Muscle layer of colon (tissue), 2 donors: ENCODE data around the gene PLEKHG2.

Experiments
- H3K27ac ChIP-seq: one replicate; pipeline ENCODE4 v1.7.0; 2013; ENCODE audit warnings: low read depth, mild to moderate bottlenecking, low read length, moderate library complexity
- H3K27me3 ChIP-seq, 2 donors: one replicate each; pipeline ENCODE4 v1.7.0; 2013; ENCODE audit warnings: low read length in 2 of 2, mild to moderate bottlenecking in 2 of 2; ENCODE audit not compliant: insufficient read depth in 2 of 2, control insufficient read depth in 1 of 2
- H3K36me3 ChIP-seq: one replicate; pipeline ENCODE4 v1.7.0; 2013; ENCODE audit warnings: mild to moderate bottlenecking, low read length; ENCODE audit not compliant: insufficient read depth
- H3K4me1 ChIP-seq: one replicate; pipeline ENCODE4 v1.7.0; 2013; ENCODE audit warnings: mild to moderate bottlenecking, low read length; ENCODE audit not compliant: insufficient read depth
- H3K4me3 ChIP-seq, 2 donors: one replicate each; pipeline ENCODE4 v1.7.0; 2013; ENCODE audit warnings: low read length in 2 of 2, low read depth in 1 of 2, mild to moderate bottlenecking in 1 of 2, moderate library complexity in 1 of 2
- H3K9ac ChIP-seq: one replicate; pipeline ENCODE4 v1.7.0; 2013; ENCODE audit warnings: low read length
- H3K9me3 ChIP-seq: one replicate; pipeline ENCODE4 v1.7.0; 2013; ENCODE audit warnings: mild to moderate bottlenecking, low read length
- donor health status: abdominal sarcoma.
- donor health status: Adenocarcinoma of cecum.

PLEKHG2 gene

DNA sequence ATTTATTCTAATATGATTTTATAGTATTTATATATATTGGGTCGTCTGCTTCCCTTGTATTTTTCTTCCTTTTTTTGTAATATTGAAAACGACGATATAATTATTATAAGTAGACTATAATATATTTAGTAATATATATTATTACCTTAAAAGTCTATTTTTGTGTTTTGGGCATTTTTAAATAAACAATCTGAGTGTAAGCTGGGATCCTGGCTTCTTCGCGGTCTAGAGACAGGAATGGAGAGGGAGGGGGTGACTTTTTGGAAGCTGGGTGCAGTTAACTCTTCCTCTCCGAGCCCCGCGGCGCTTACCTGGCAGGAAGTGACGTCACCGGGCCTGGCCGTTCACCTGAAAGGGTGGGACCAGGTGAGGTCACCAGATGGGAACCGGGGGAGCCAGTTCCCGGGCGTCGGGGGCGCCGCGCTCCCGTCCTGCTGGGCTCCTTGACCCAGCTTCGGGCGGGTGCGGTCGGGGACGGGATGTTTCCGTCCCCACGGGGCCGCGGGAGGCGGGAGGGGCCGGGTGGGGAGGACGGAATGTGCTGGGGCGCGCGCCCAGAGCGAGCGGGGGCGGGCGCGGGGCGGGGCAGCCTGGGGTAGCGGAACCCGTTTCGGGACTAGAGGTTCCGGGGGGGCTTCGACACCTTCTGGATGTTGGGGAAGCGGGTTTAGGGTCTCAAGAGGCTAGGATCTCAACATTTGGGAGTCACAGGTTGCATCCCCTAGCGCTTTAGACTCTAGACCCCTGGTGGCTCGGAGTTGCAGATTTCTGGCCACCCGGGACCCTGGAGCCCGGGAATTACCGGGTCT lies 3.1 kb upstream of the PLEKHG2 start:
- Histone ChIP-seq H3K27me3 (no peaks in the 10 kb centered on the region), H3K9me3 (no peaks in the 10 kb centered on the region), H3K36me3 (peaks cover 17% of the 10 kb centered on the region), H3K4me1 (peaks cover 35% of the 10 kb centered on the region), H3K9ac (peak overlapping the region; percentile 100), H3K27ac (peak overlapping the region; percentile 97), H3K4me3 (peak overlapping the region; percentile 82 to 98)

DNA sequence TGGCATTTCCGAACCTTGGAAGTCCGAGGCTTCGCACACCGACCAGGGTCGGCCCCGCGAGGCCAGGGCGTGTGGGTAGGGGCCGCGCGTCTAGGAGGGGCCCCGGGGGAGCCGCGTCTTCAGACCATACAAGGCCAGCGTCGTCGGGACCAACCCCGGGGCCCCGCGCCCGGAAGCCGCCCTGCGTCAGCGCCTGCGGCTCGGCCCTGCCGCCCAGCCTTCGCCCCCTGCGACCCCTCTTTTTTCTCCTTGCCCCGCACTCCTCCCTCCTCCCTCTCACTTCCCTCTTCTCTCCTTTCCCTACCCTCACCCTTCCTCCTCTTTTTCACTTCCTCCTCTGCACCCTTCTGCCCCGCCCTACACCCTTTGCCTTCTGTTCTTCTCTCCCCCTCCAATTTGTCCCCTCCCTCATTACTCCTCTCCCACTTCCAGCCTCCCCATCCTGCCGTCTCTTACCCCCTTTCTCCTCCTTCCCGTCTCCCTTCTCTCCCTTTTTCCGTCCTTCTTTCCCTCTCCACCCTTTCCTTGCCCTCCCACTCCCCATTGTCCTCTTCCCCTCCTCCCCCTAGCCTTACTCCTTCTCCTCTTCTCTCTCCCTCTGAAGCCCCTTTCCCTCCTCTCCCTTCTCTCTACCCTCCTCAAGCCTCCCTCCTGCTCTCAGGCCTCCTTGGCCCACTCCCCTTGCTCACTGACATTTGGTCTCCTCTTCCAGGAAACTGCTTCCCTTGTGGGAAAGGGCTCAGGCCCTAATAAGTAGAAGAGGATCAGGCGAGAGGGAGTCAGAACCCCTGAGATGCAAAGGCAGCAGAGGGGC lies 2.2 kb upstream of the PLEKHG2 start:
- Histone ChIP-seq H3K4me3 (peak overlapping the region; percentile 33 to 82), H3K4me1 (peaks cover 43% of the 10 kb centered on the region), H3K9me3 (no peaks in the 10 kb centered on the region), H3K27me3 (no peaks in the 10 kb centered on the region), H3K36me3 (peaks cover 17% of the 10 kb centered on the region), H3K9ac (peak overlapping the region; percentile 99), H3K27ac (peak overlapping the region; percentile 97)

- H3K9ac ChIP-seq, result peak overlapping the region; percentile 99
Measured at GRCh38 chr19:39410831-39411080, 1.7 kb upstream of the PLEKHG2 start.

DNA sequence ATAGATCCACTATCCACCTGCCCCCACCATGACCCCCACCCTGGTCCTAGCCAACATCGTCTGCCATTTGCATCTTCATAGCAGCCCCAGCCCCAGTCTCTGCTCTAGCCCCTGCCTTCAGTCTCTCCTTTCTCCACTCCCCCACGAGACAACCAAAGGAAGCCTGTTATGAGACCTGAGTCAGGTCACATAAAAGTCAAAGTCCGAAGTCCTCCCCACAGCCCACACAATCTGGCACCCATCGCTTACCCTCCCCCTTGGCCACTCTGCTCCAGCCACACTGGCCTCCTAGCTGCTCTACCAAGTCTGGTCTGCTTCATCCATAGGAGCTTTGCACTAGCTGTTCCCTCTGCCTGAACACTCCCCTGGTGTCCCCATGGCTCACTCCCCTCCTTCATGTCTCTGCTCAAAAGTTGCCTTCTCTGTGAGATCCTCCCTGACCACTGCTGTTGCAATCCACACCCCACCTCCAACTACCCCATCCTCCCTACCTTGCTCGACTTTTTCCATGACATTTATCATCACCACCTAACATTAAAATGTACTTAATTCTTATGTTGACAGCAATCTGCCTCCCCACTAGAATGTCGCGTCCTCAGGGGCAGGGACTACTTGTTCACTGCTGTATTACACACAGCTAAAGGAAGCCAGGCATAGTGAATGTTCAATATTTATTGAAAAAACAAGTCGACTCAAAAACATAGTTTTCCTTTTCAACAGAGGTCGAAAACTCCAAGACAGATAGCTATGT lies 1.2 kb upstream of the PLEKHG2 start:
- H3K36me3 ChIP-seq, result peaks cover 17% of the 10 kb centered on the region
- H3K27me3 ChIP-seq, result no peaks in the 10 kb centered on the region
- peaks cover 44% of the 10 kb centered on the region for H3K4me1 ChIP-seq
- peak overlapping the region in 1 of 2 donors; percentile 82 for H3K4me3 ChIP-seq
- H3K9me3 ChIP-seq, result no peaks in the 10 kb centered on the region
- H3K9ac ChIP-seq, result peak overlapping the region; percentile 99
- peak overlapping the region; percentile 97 for H3K27ac ChIP-seq

More at GRCh38 chr19:39410831-39411080, 1.7 kb upstream of the PLEKHG2 start:
- H3K9me3 ChIP-seq, result no peaks in the 10 kb centered on the region
- peak overlapping the region; percentile 97 for H3K27ac ChIP-seq
- H3K27me3 ChIP-seq, result no peaks in the 10 kb centered on the region
- H3K4me1 ChIP-seq, result peaks cover 44% of the 10 kb centered on the region
- peak overlapping the region in 1 of 2 donors; percentile 82 for H3K4me3 ChIP-seq
- H3K36me3 ChIP-seq, result peaks cover 17% of the 10 kb centered on the region

GRCh38 chr19:39411832-39412099 lies 703 bp upstream of the PLEKHG2 start:
- peaks cover 21% of the 10 kb centered on the region for H3K36me3 ChIP-seq
- H3K27ac ChIP-seq, result peak overlapping the region; percentile 97
- H3K4me1 ChIP-seq, result peaks cover 43% of the 10 kb centered on the region
- H3K9me3 ChIP-seq, result no peaks in the 10 kb centered on the region
- peak overlapping the region in 1 of 2 donors; percentile 82 for H3K4me3 ChIP-seq
- H3K27me3 ChIP-seq, result no peaks in the 10 kb centered on the region
- H3K9ac ChIP-seq, result peak overlapping the region; percentile 99

DNA sequence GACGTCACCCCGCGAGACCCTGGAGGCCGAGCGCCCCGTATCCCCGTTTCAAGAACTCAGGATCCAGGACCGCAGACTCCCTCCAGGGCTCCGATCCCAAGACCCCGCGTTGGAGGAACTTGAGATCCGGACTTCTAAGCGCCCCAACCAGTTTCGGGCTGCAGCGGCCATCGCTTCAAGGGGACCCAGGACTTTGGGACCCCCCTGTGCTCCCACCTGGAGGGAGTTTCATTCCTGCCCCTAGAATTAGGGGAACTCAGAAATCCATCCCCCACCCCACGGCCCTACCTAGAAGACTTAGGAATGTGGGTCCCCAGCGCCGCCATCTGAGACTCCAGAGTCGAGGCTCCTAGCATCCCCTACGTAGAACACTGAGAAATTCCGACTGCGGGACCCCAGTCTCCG lies 400 bp downstream of the PLEKHG2 start:
- no peaks in the 10 kb centered on the region for H3K27me3 ChIP-seq
- peaks cover 43% of the 10 kb centered on the region for H3K4me1 ChIP-seq
- H3K9ac ChIP-seq, result peak overlapping the region; percentile 89
- peaks cover 21% of the 10 kb centered on the region for H3K36me3 ChIP-seq
- H3K9me3 ChIP-seq, result no peaks in the 10 kb centered on the region
- peak overlapping the region; percentile 74 to 90 for H3K4me3 ChIP-seq
- peak overlapping the region; percentile 99 for H3K27ac ChIP-seq

DNA sequence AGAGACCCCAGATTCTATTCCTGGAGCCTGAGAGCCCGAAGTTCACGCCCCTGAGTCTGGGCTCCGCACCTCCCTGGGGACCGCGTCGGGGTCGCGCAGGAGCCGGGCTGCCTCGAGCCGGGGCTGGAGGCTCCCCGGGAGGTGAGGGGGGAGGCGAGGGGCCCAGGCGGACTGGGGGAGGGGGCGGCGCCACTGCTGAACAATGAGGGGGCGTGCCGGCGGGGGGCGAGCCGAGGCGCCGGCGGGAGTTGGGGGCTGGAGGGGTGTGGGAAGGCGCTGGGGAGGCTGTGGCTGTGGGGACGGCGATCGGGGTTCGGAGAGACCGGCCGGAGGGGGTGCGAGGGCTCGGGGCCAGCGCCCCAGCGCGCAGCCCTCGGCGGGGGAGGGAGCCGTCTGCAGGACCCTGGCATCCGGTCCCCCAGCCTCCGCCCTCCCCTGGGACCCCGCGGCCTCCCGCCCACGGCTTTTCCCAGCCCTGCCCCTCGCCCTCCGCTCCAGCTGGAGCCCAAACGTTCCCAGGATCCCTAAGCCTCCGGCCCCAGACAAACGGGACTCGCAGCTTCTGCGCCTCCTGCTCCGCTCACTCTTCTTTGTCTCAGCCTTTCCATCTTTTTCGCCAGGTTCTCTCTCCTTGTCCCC lies 922 bp downstream of the PLEKHG2 start:
- peak overlapping the region; percentile 89 for H3K9ac ChIP-seq
- H3K27ac ChIP-seq, result peak overlapping the region; percentile 99
- peak overlapping the region; percentile 82 to 90 for H3K4me3 ChIP-seq
- H3K27me3 ChIP-seq, result no peaks in the 10 kb centered on the region
- peaks cover 16% of the 10 kb centered on the region for H3K36me3 ChIP-seq
- H3K9me3 ChIP-seq, result no peaks in the 10 kb centered on the region
- peaks cover 43% of the 10 kb centered on the region for H3K4me1 ChIP-seq

DNA sequence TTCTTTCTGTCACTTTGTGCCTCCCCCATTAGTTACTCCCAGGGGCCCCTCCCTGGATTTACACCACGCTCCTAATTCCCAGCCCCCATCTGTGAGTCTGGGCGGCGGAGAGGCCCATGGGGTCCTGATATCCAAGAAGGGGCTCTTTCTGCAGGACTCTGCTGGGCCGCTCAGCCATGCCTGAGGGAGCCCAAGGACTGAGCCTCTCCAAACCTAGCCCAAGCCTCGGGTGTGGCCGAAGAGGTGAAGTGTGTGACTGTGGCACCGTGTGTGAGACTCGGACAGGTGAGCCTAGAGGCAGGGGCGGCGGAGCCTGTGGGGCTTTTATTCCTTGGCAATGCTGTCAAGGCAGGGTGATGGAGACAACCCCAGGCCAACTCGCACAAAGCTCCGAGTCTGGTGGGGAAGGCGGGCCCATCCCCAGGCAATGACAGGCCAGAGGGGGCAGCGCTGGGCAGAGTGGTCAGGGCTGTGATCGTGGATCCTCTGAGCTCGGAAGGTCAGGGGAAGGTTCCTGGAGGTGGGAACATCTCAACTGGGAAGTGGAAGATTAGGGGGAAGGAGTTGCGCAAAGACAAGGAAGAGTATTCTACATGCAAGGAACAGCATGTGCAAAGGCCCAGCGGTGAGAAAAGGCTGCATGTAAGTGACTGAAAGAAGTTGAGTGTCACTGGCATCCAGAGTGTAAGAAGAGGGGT lies 1.6 kb downstream of the PLEKHG2 start:
- peak overlapping the region; percentile 82 to 90 for H3K4me3 ChIP-seq
- H3K9me3 ChIP-seq, result no peaks in the 10 kb centered on the region
- H3K4me1 ChIP-seq, result peaks cover 43% of the 10 kb centered on the region
- peak overlapping the region; percentile 77 for H3K9ac ChIP-seq
- H3K27me3 ChIP-seq, result no peaks in the 10 kb centered on the region
- peak overlapping the region; percentile 99 for H3K27ac ChIP-seq
- peaks cover 17% of the 10 kb centered on the region for H3K36me3 ChIP-seq

DNA sequence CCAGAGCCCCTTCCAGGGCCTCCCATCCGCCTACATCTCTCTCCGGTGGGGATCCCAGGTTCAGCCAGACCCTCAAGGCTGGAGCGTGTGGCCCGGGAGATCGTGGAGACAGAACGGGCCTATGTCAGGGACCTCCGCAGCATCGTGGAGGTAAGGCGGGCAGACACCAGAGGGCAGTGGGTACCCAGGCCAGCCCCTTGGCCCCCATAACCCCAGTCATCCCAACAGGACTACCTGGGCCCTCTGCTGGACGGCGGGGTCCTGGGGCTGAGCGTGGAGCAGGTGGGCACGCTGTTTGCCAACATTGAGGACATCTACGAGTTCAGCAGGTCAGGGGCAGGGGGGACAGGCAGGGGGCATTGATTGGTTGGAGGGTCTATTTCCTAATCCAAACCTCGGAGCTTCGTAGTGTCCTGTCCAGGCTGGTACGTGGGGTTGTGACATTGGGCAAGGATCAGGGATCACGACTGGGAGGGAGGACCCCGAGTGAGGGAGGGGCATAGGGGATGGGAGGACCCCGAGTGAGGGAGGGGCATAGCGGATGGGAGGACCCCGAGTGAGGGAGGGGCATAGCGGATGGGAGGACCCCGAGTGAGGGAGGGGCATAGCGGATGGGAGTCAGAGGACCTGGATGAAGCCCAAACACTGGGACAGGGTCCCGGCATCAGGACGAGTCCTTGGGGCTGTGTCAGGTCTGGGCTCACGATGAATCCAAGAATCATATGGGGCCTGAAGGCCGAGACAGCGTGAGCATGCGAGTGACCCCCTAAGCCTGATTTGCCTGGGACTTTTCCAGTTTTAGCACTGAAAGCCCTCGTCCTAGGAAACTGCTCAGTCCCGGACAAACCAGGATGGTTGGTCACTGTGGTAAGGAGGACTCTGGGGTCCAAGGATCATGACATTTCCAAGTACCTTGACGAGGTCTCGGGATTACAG lies 2.9 kb downstream of the PLEKHG2 start:
- Histone ChIP-seq H3K36me3 (peaks cover 23% of the 10 kb centered on the region), H3K4me1 (peaks cover 42% of the 10 kb centered on the region), H3K27me3 (no peaks in the 10 kb centered on the region), H3K9me3 (no peaks in the 10 kb centered on the region), H3K4me3 (peak overlapping the region; percentile 15 to 82), H3K9ac (peak overlapping the region; percentile 25), H3K27ac (no peak overlapping the region)
